Right cardiac atrium (tissue), 5 donors: ENCODE data around the gene CMSS1. TPM values are rescaled to one million over a fixed set of nuclear protein-coding genes. Genes with fewer than 3 reads are reported as not detected.

ENCODE experiments used
- ATAC-seq, 2 donors: fragments of 200-7000 bp; cut with Tn5 transposase; one replicate each; pipeline versions ENCODE4 v1.8.0 to v1.9.1; 2020; ENCODE audit warnings: moderate library complexity in 2 of 2, mild to moderate bottlenecking in 1 of 2
- DNase-seq, 3 donors: peaks; one replicate each; pipeline ENCODE4 v3.0.0-alpha.2; 2020
- H3K27ac ChIP-seq: one replicate; pipeline ENCODE4 v1.5.1; 2013; ENCODE audit warnings: mild to moderate bottlenecking, low read length, control low read depth, moderate library complexity
- H3K27me3 ChIP-seq: one replicate; pipeline ENCODE4 v1.6.1; 2013; ENCODE audit not compliant: control insufficient read depth, insufficient read depth
- H3K4me1 ChIP-seq: one replicate; pipeline ENCODE4 v1.6.1; 2013; ENCODE audit warnings: low read length; ENCODE audit not compliant: control insufficient read depth, insufficient read depth
- H3K4me3 ChIP-seq: one replicate; pipeline ENCODE4 v1.5.1; 2013; ENCODE audit warnings: low read length, control low read depth
- H3K9me3 ChIP-seq: one replicate; pipeline ENCODE4 v1.6.1; 2013; ENCODE audit warnings: low read length; ENCODE audit not compliant: control insufficient read depth
- WGBS: extraction: QIAGEN DNeasy Blood & Tissue Kit; methylation state at CpG from one replicate; pipeline ENCODE4 v1.1.7; 2013; 5-methylcytosine and 5-hydroxymethylcytosine counted together
- intact Hi-C, 4 donors: fragments of 100-400 bp; cut with DNase I; formaldehyde crosslinking; loops; one replicate each; pipeline versions ENCODE4 v1.11.0 to v1.14.0; 2022 to 2023
- polyA plus RNA-seq: library from polyadenylated mRNA; stranded (reverse); fragments of 200-250 nt; gene quantifications from one replicate; pipeline ENCODE4 v1.2.3, GENCODE V29; 2013
- total RNA-seq, 4 donors: library from RNA; stranded (reverse); fragmentation: NEBNext Ultra II Directional; extraction: Animal tissue kit (Norgen Biotek cat#: 25700); gene quantifications; one replicate each; pipeline ENCODE4 v1.2.1, GENCODE V29; 2021
- donor health status: healthy with polysubstance abuse.
- donor health status: DM: no; HTN: yes; CAD: no.
- donor health status: DM: no; HTN: no; CAD: no.
- donor health status: DM: no; HTN: yes; CAD: no; lungs with severe emphysema.
- donor health status: DM: yes; HTN: yes; CAD: no.

The CMSS1 gene
- total and polyA plus RNA-seq, 5 donors = 18.9 to 33.8 (median 26.6) TPM

DNA sequence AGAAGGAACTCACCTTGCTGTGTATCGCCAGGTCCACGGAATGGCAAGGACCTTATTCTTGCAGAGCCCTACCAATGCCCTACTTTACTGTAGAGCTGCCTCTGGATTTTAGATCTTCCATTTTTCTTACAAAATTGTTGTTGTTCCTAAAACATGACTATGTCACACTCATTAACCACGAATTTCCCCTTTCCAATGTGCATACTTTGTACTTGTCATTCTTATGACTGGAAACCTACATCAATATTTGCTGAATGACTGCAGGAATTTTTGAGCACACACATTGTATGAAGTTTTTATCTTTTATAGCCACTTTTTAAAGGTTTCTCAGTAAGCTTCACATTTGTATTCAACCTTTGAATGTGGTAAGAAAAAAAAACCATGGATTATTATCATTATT is 35.9 kb upstream of the CMSS1 start:
- intact Hi-C loops = no loop called here
- no peaks in the 10 kb centered on the region for H3K4me1 ChIP-seq
- H3K27me3 ChIP-seq = no peaks in the 10 kb centered on the region
- 87% methylated on average over 3 of the region's 3 CpGs for WGBS
- no peak for DNase-seq
- H3K4me3 ChIP-seq = no peak overlapping the region
- ATAC-seq = no peak
- H3K27ac ChIP-seq = no peak overlapping the region
- no peaks in the 10 kb centered on the region for H3K9me3 ChIP-seq

DNA sequence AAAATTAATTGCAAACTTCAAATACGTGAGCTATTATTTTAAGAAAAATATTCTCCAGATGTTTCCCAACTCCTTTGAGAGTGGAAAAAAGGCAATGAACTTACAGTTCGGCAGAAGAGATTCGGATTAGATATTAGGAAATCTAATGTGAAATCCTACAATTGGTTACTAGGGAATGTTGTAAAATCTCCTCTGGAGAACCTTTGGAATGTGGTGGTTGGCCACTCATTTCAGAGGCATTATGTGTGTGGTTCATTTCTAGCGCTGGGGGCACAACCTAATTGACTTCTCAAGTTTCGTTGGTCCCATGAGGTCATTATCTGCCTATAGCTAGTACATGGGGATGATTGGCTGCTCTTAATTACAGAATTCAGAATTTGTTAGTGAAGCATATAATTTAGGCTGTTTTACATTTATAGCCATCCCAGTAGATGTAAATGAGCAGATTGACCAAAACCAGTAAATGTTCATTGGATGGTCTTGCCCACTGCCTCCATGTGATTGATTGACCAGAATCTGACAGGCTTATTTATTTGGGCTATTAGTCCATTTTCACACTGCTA is 34.6 kb upstream of the CMSS1 start:
- Histone ChIP-seq H3K27ac (no peak overlapping the region), H3K27me3 (no peaks in the 10 kb centered on the region), H3K4me3 (no peak overlapping the region), H3K4me1 (no peaks in the 10 kb centered on the region), H3K9me3 (no peaks in the 10 kb centered on the region)
- DNase-seq (no peak), ATAC-seq (no peak)
- intact Hi-C loops = no loop called here
- 59% methylated on average over 5 of the region's 5 CpGs for WGBS

DNA sequence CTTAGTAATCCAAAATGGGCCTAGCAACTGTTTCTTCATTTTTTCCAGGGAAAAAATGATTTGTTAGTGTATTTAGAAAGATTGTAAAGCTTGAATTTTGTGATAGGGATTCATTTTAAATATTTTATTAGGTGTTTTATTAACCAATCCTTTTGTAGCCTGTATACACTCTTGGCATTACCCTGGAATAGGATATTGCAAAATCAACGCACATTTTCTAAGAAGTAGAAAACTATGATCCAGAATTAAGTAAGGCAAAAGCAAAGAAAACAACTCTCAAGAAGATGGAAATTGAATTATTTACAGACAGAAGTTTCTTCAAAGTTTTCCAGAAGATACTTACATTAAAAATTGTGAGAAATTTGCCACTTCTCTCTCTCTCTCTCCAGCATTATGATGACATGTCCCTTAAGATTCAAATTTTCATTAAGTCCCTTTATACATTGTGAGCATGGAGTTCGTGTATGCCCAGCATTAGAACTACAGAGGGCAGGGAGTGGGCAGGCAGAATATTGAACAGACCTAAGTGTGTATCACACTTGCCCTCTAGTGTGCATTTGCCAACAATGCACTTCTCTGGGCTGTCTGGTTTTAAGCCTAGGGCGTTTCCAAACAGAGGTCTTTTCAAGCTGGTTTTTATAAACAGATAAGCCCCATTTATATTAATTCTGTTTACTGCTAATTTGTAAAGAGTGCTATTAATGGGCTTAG is 28.5 kb upstream of the CMSS1 start:
- H3K27ac ChIP-seq = no peak overlapping the region
- no peaks in the 10 kb centered on the region for H3K27me3 ChIP-seq
- intact Hi-C loops = no loop called here
- peak; percentile 33 to 55 (median 36) for DNase-seq
- peak; percentile 91 to 92 for ATAC-seq
- no peak overlapping the region for H3K4me3 ChIP-seq
- H3K9me3 ChIP-seq = no peaks in the 10 kb centered on the region
- H3K4me1 ChIP-seq = no peaks in the 10 kb centered on the region
- WGBS = 17% methylated on average over 3 of the region's 3 CpGs

DNA sequence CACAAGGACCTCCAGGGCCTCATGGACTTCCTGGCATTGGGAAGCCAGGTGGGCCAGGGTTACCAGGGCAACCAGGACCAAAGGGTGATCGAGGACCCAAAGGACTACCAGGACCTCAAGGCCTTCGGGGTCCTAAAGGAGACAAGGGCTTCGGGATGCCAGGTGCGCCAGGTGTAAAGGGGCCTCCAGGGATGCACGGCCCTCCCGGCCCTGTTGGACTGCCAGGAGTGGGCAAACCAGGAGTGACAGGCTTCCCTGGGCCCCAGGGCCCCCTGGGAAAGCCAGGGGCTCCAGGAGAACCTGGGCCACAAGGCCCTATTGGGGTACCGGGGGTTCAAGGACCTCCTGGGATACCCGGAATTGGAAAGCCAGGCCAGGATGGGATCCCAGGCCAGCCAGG is 23.2 kb upstream of the CMSS1 start:
- H3K4me1 ChIP-seq = no peaks in the 10 kb centered on the region
- DNase-seq (peak in 1 of 3 donors; percentile 24), ATAC-seq (peak in 1 of 2 donors; percentile 10)
- H3K4me3 ChIP-seq = no peak overlapping the region
- no peaks in the 10 kb centered on the region for H3K9me3 ChIP-seq
- H3K27me3 ChIP-seq = no peaks in the 10 kb centered on the region
- no peak overlapping the region for H3K27ac ChIP-seq
- WGBS = 88% methylated on average over 8 of the region's 8 CpGs
- intact Hi-C loops = no loop called here

DNA sequence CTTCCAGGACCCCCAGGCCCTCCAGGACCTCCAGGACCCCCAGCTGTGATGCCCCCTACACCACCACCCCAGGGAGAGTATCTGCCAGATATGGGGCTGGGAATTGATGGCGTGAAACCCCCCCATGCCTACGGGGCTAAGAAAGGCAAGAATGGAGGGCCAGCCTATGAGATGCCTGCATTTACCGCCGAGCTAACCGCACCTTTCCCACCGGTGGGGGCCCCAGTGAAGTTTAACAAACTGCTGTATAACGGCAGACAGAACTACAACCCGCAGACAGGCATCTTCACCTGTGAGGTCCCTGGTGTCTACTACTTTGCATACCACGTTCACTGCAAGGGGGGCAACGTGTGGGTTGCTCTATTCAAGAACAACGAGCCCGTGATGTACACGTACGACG is 22.1 kb upstream of the CMSS1 start:
- WGBS = 92% methylated on average over 15 of the region's 15 CpGs
- no peaks in the 10 kb centered on the region for H3K4me1 ChIP-seq
- ATAC-seq (no peak), DNase-seq (no peak)
- no peaks in the 10 kb centered on the region for H3K27me3 ChIP-seq
- H3K27ac ChIP-seq = no peak overlapping the region
- no peaks in the 10 kb centered on the region for H3K9me3 ChIP-seq
- intact Hi-C loops = no loop called here
- H3K4me3 ChIP-seq = no peak overlapping the region

- no peak for DNase-seq
- ATAC-seq = no peak
- WGBS = 75% methylated on average over 4 of the region's 4 CpGs
- no peaks in the 10 kb centered on the region for H3K9me3 ChIP-seq
- no peaks in the 10 kb centered on the region for H3K4me1 ChIP-seq
- H3K27me3 ChIP-seq = no peaks in the 10 kb centered on the region
- no peak overlapping the region for H3K27ac ChIP-seq
- intact Hi-C loops = no loop called here
- no peak overlapping the region for H3K4me3 ChIP-seq
These were observed 18.2 kb upstream of the CMSS1 start for GRCh38 chr3:99799422-99799821.

DNA sequence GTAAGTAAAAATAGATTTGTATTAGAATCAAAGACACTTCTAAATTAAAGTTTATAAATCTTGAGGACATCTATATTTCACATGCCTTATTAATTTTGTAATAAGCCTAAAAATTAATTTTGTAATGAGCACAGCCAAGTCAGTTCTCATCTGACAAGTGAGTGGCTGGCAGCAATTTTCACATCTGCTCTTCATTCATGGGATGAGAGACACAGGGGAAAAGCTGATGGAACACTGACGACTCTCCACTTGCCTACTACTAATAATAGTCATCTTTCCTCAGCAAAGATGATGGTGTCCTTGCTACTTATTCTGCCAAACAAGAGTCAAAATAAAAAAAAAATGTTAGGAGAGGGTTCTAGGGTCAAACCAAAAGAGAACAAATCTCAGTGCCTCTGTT is 14.4 kb upstream of the CMSS1 start:
- DNase-seq = no peak
- H3K27me3 ChIP-seq = no peaks in the 10 kb centered on the region
- no peak for ATAC-seq
- H3K9me3 ChIP-seq = peaks cover 2% of the 10 kb centered on the region
- no peak overlapping the region for H3K27ac ChIP-seq
- 50% methylated on average over 1 of the region's 1 CpG for WGBS
- no peaks in the 10 kb centered on the region for H3K4me1 ChIP-seq
- no peak overlapping the region for H3K4me3 ChIP-seq
- intact Hi-C loops = no loop called here

DNA sequence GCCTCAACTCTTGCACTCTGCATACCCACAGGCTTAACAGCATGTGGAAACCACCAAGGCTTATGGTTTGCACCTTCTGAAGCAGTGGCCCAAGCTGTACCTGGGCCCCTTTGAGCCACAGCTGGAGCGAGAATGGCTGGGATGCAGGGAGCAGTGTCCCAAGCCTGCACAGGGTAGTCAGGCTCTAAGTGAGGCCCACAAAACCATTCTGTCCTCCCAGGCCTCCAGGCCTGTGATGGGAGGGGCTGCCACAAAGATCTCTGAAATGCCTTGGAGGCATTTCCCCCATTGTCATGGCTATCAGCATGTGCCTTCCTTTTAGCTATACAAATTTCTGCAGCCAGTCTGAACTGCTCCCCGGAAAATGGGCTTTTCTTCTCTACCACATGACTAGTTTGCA is 12.5 kb upstream of the CMSS1 start:
- Histone ChIP-seq H3K27ac (no peak overlapping the region), H3K4me1 (peaks cover 3% of the 10 kb centered on the region), H3K27me3 (no peaks in the 10 kb centered on the region), H3K9me3 (peaks cover 2% of the 10 kb centered on the region), H3K4me3 (no peak overlapping the region)
- intact Hi-C loops = no loop called here
- WGBS = 98% methylated on average over 2 of the region's 2 CpGs
- DNase-seq = no peak
- no peak for ATAC-seq

DNA sequence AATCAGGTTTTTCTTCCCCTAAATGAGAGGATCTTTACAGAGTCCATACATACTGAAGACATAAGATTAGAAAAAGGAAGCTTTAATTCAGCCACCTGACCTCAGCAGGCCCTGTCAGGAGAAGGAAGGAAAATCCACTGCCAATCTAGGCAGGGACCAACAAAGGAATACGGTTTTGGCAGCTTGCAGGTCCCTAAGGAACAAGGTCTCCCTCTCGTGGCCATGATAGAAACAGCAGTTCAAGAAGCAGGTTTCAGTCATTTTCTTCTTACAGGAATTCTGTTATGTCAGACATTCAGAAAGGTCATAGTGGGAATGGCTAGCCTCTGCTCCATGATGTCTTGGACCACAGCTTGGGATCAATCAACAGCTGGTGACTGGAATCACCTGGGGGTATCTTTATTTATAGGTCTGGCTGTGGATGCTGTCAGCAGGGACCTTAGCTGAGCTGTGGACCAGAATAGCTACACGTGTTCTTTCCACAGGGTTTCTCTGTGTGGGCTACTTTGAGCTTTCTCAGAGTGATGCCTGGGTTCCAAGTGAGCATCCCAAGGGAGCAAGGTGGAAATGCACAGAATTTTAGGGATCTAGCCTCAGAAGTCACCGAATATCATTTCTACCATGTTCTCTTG is 9.4 kb upstream of the CMSS1 start:
- no peak overlapping the region for H3K27ac ChIP-seq
- no peak overlapping the region for H3K4me3 ChIP-seq
- WGBS = 45% methylated on average over 4 of the region's 4 CpGs
- H3K9me3 ChIP-seq = peaks cover 2% of the 10 kb centered on the region
- H3K4me1 ChIP-seq = peaks cover 3% of the 10 kb centered on the region
- intact Hi-C loops = no loop called here
- peak; percentile 44 to 60 for ATAC-seq
- H3K27me3 ChIP-seq = no peaks in the 10 kb centered on the region
- no peak for DNase-seq

- intact Hi-C loops = no loop called here
- peak in 1 of 3 donors; percentile 45 for DNase-seq
- Histone ChIP-seq H3K27me3 (no peaks in the 10 kb centered on the region), H3K27ac (no peak overlapping the region), H3K4me3 (no peak overlapping the region), H3K4me1 (peaks cover 3% of the 10 kb centered on the region), H3K9me3 (peaks cover 2% of the 10 kb centered on the region)
- ATAC-seq = peak; percentile 53 to 75
- 51% methylated on average over 2 of the region's 2 CpGs for WGBS
These were observed 8.1 kb upstream of the CMSS1 start for GRCh38 chr3:99809565-99809964.

- WGBS = 93% methylated on average over 1 of the region's 1 CpG
- H3K4me3 ChIP-seq = no peak overlapping the region
- intact Hi-C loops = no loop called here
- H3K27ac ChIP-seq = no peak overlapping the region
- H3K4me1 ChIP-seq = peaks cover 3% of the 10 kb centered on the region
- DNase-seq (no peak), ATAC-seq (no peak)
- no peaks in the 10 kb centered on the region for H3K9me3 ChIP-seq
- H3K27me3 ChIP-seq = no peaks in the 10 kb centered on the region
These were observed 7.3 kb upstream of the CMSS1 start for GRCh38 chr3:99810403-99810802.
